ENCODE measurements around the gene SUSD1.

SUSD1 gene

GRCh38 chr9:112050544-112051475 is 124.3 kb downstream of the SUSD1 start:
- no peak overlapping the region for H3K4me3 ChIP-seq (replicated peaks; ENCODE audit: low read depth, low read length)
- DNase-seq (ENCODE audit: low read depth), result peak; percentile 98
- no peak for TF ChIP-seq CTCF (IDR thresholded peaks at IDR 0.05; ENCODE audit: low read length, missing control alignments)

GRCh38 chr9:112049811-112050516 is 125.1 kb downstream of the SUSD1 start:
- no peak for DNase-seq (ENCODE audit: low read depth)
- TF ChIP-seq CTCF (IDR thresholded peaks at IDR 0.05; ENCODE audit: low read length, missing control alignments), result no peak
- H3K4me3 ChIP-seq (replicated peaks; ENCODE audit: low read depth, low read length), result no peak overlapping the region

DNA sequence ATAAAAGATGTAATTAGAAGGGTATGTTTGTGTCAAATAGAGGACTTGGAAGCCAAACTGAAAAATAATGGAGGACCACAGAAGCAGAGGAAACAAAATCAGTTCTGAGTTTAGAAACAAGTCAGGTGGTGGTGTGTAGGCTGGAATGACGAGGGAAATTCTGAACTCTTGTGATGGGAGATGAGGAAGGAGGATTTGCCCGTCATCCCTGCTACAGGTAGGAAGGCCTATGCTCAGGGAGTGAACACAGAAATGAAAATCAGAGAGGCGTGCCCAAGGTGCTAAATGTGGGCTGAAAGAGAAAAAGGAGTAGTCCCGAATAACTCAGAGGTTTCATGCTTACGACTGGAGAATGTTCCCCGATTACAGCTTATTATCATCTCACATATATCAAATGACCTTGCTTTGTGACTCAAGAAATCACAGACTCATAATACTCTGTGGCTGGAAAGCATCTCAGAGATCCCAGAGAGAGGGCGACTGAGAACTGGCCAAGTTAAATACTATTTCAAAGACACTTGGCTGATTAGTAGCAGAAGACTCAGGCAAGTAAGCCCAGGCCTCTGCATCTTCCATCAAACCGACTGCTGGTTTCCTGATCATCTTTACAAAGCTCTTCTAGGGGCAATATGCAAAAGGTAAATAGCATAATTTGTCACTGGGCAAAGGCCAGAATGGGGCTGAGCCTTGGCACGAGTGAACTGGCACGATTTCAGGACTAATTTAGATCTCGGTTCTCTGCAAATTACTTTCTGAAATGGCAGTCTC is 126.0 kb downstream of the SUSD1 start:
- TF ChIP-seq CTCF (IDR thresholded peaks at IDR 0.05; ENCODE audit: low read length, missing control alignments), result no peak
- H3K4me3 ChIP-seq (replicated peaks; ENCODE audit: low read depth, low read length), result no peak overlapping the region
- peak; percentile 56 for DNase-seq (ENCODE audit: low read depth)

DNA sequence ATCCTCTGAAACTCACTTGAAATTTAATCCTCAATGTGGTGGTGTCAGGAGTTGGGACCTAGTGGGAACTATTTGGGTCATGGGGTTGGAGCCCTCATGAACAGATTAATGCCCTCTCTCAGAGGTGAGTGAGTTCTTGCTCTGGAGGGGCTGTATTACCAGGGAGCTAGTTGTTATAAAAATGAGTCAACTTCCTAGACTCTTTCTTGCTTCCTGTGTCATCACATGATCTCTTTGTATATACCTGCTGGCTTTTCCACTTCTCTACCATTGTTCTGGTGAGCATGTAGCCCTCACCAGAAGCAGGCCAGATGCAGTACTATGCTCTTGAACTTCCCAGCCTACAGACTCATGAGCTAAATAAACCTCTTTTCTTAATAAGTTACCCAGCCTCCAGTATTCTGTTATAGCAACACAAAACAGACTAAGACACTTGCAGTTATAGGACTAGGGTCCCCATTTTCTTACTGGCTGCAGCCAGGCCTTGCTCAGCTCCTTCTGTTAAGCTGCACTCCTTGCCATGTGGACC is 127.5 kb downstream of the SUSD1 start:
- H3K4me3 ChIP-seq (replicated peaks; ENCODE audit: low read depth, low read length), result no peak overlapping the region
- no peak for DNase-seq (ENCODE audit: low read depth)
- TF ChIP-seq CTCF (IDR thresholded peaks at IDR 0.05; ENCODE audit: low read length, missing control alignments), result no peak

DNA sequence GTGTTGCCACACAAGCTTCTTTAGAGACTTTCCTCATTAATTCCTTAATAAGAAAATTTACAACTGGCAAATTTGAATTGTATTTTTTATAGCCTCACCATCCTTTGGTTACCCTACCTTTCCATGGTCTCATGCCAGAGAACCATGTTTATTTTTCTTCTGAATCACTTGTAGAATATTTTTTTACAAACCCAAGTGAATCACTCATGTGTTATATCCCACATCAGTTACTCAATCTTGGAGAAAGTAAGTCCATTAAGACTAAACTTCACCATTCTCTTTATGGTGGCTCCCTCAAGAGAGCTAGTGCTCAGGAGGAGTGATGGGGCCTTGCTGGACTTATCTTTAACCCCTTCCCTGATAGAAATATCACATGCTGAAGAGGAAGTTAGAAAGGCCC is 128.9 kb downstream of the SUSD1 start:
- peak; percentile 59 for DNase-seq (ENCODE audit: low read depth)
- TF ChIP-seq CTCF (IDR thresholded peaks at IDR 0.05; ENCODE audit: low read length, missing control alignments), result no peak
- H3K4me3 ChIP-seq (replicated peaks; ENCODE audit: low read depth, low read length), result no peak overlapping the region

DNA sequence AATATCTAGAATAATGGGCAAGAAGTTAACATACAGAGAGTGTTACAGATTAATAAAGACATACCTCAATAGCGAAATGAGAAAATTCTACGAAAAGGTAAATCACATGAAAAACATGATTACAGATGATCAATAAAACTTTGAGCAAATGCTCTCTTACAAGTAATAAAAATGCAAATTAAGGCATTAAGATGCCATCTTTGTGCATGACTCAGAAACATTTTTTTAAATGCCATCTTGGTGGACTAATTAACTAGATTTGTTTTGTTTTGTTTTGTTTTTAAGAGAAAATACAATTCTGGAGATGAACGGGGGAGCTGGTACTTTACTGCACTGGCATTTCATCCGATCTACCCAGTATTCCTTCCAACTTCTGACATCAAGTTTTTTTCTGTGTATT is 130.2 kb downstream of the SUSD1 start:
- no peak overlapping the region for H3K4me3 ChIP-seq (replicated peaks; ENCODE audit: low read depth, low read length)
- no peak for DNase-seq (ENCODE audit: low read depth)
- TF ChIP-seq CTCF (IDR thresholded peaks at IDR 0.05; ENCODE audit: low read length, missing control alignments), result no peak
